COLO668 (cell line): Measurements from ENCODE around the gene TPCN2.

Source experiments
- DNase-seq: peaks from one replicate; lab custom pipeline; 2025; ENCODE audit not compliant: unreplicated experiment; lab: John Stamatoyannopoulos, UW

The TPCN2 gene

GRCh38 chr11:69010361-69010891 is 38.3 kb upstream of the TPCN2 start:
- no peak for DNase-seq

- DNase-seq: peak; percentile 6
Observed at GRCh38 chr11:69010964-69011623, 37.6 kb upstream of the TPCN2 start.

GRCh38 chr11:69011624-69012091 is 37.1 kb upstream of the TPCN2 start:
- DNase-seq: no peak

- no peak for DNase-seq
Observed at GRCh38 chr11:69012092-69013008, 36.4 kb upstream of the TPCN2 start.

GRCh38 chr11:69013009-69013951 is 35.5 kb upstream of the TPCN2 start, which contains the start of gene MRGPRF:
MRGPRF (minus strand) TSS chr11:69013246; CDS start chr11:69009901, 3,345 bp downstream.
- no peak for DNase-seq

- no peak for DNase-seq
Observed at GRCh38 chr11:69014084-69014851, 34.5 kb upstream of the TPCN2 start.

- DNase-seq: no peak
Observed at GRCh38 chr11:69014898-69015549, 33.7 kb upstream of the TPCN2 start.

GRCh38 chr11:69017951-69018350 is 30.8 kb upstream of the TPCN2 start:
- no peak for DNase-seq

GRCh38 chr11:69018924-69019323 is 29.8 kb upstream of the TPCN2 start:
- DNase-seq: no peak

- DNase-seq: no peak
Observed at GRCh38 chr11:69022260-69022659, 26.5 kb upstream of the TPCN2 start.

GRCh38 chr11:69024509-69024908 is 24.2 kb upstream of the TPCN2 start:
- DNase-seq: no peak

GRCh38 chr11:69027704-69028372 is 20.9 kb upstream of the TPCN2 start:
- no peak for DNase-seq

- DNase-seq: no peak
Observed at GRCh38 chr11:69030301-69030700, 18.4 kb upstream of the TPCN2 start.

GRCh38 chr11:69032833-69033232 is 15.9 kb upstream of the TPCN2 start:
- no peak for DNase-seq

GRCh38 chr11:69033431-69033830 is 15.3 kb upstream of the TPCN2 start:
- no peak for DNase-seq

- no peak for DNase-seq
Observed at GRCh38 chr11:69034123-69034867, 14.4 kb upstream of the TPCN2 start.

GRCh38 chr11:69035150-69035945 is 13.4 kb upstream of the TPCN2 start:
- no peak for DNase-seq
